HL-60 (cell line): Measurements from ENCODE around the gene ARHGAP26.

Source experiments
- GABPA ChIP-seq: IDR thresholded peaks from 2 replicates; pipeline ENCODE4 v1.6.1; 2012; ENCODE audit warnings: low read depth
- POLR2AphosphoS5 ChIP-seq: IDR thresholded peaks from 2 replicates; pipeline ENCODE4 v1.6.1; 2012; ENCODE audit warnings: low read depth
- REST ChIP-seq: IDR thresholded peaks from 2 replicates; pipeline ENCODE4 v1.6.1; 2012; ENCODE audit warnings: low read depth; ENCODE audit not compliant: insufficient replicate concordance
- SPI1 ChIP-seq: IDR thresholded peaks from 2 replicates; pipeline ENCODE4 v1.6.1; 2012; ENCODE audit warnings: low read depth, mild to moderate bottlenecking, borderline replicate concordance
- TF ChIP-seq, protein P1 (sequence below): IDR thresholded peaks from one replicate; pipeline ENCODE4 v1.5.1; 2011; ENCODE audit warnings: low read length, control low read depth, inconsistent platforms; ENCODE audit not compliant: insufficient read depth

DNA sequence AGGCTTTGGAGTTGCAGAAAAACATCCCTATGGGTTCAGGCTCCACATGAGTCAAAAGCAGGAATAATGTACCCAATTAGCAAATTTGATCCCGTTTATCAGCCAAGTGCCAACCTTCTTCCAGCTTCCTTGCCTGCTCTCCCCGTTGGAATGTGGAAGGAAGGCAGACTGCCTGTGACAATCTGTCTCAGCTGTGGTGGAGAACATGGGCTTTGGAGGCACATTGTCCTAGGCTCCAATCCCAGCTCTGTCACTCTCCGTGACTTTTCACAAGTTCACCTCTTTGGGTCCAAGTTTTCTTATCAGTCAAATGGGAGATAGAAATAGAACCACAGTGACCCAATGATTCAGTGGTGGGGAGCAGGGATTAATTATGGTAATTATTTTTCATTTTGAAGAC is 113.9 kb downstream of the ARHGAP26 start:
- TF ChIP-seq, protein P1, sequence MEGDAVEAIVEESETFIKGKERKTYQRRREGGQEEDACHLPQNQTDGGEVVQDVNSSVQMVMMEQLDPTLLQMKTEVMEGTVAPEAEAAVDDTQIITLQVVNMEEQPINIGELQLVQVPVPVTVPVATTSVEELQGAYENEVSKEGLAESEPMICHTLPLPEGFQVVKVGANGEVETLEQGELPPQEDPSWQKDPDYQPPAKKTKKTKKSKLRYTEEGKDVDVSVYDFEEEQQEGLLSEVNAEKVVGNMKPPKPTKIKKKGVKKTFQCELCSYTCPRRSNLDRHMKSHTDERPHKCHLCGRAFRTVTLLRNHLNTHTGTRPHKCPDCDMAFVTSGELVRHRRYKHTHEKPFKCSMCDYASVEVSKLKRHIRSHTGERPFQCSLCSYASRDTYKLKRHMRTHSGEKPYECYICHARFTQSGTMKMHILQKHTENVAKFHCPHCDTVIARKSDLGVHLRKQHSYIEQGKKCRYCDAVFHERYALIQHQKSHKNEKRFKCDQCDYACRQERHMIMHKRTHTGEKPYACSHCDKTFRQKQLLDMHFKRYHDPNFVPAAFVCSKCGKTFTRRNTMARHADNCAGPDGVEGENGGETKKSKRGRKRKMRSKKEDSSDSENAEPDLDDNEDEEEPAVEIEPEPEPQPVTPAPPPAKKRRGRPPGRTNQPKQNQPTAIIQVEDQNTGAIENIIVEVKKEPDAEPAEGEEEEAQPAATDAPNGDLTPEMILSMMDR = no peak
- TF ChIP-seq POLR2AphosphoS5 (no peak), REST (no peak), GABPA (no peak), SPI1 (no peak)
